H1 (cell line): ENCODE data around the gene NRTN. TPM values are rescaled to one million over a fixed set of nuclear protein-coding genes. Genes with fewer than 3 reads are reported as not detected.

ENCODE experiments used
- CEBPB ChIP-seq: IDR thresholded peaks from 2 replicates; pipeline ENCODE4 v1.6.1; 2012; ENCODE audit warnings: low read depth, low read length
- CHD7 ChIP-seq: fragments of 300-600 bp; sonication (generic); IDR thresholded peaks from 2 replicates; pipeline ENCODE4 v1.7.1; 2012; ENCODE audit warnings: low read length, moderate library complexity, mild to moderate bottlenecking, inconsistent platforms; ENCODE audit not compliant: insufficient replicate concordance
- CTBP2 ChIP-seq: IDR thresholded peaks from 2 replicates; pipeline ENCODE4 v1.7.0; 2011; ENCODE audit warnings: borderline replicate concordance, mild to moderate bottlenecking, moderate library complexity, mixed read lengths, low read length; ENCODE audit not compliant: insufficient read depth, insufficient read length
- E2F6 ChIP-seq: IDR thresholded peaks from 2 replicates; pipeline ENCODE4 v1.6.1; 2012; ENCODE audit warnings: inconsistent platforms
- EP300 ChIP-seq, 2 experiments: IDR thresholded peaks; 1 replicate in 1 of 2; 2 replicates in 1 of 2; pipeline ENCODE4 v1.6.1; 2011 to 2012; ENCODE audit warnings: low read depth in 2 of 2, low read length in 2 of 2, mild to moderate bottlenecking in 2 of 2, borderline replicate concordance in 1 of 2, inconsistent platforms in 1 of 2, moderate library complexity in 1 of 2
- EZH2 ChIP-seq: fragments of 200-600 bp; sonication (generic); IDR thresholded peaks from 2 replicates; pipeline ENCODE4 v1.7.1; 2012; ENCODE audit warnings: low read depth, mild to moderate bottlenecking, moderate library complexity, low read length, inconsistent platforms; ENCODE audit not compliant: severe bottlenecking
- HDAC6 ChIP-seq: IDR thresholded peaks from one replicate; pipeline ENCODE4 v1.7.1; 2012; ENCODE audit warnings: low read depth, mild to moderate bottlenecking, inconsistent platforms, low read length, moderate library complexity
- TAF1 ChIP-seq: IDR thresholded peaks from 2 replicates; pipeline ENCODE4 v1.6.1; 2011; ENCODE audit warnings: mild to moderate bottlenecking, low read depth, low read length
- polyA plus RNA-seq, 7 experiments: library from polyadenylated mRNA; depleted of rRNA in 3 of 7; stranded (reverse) in 5 of 7; unstranded in 2 of 7; fragments of >200 nt in 5 of 7; fragments of 200-250 nt in 2 of 7; gene quantifications; 1 replicate in 5 of 7; 2 replicates in 1 of 7; 4 replicates in 1 of 7; pipeline versions ENCODE4 v1.2.1 to v1.2.3, GENCODE V29; 2011 to 2013; ENCODE audit warnings: missing spikeins in 2 of 7, mixed read lengths in 2 of 7
- total RNA-seq: library from RNA; stranded (reverse); fragmentation: NEBNext Ultra II Directional; extraction: Animal tissue kit (Norgen Biotek cat#: 25700); gene quantifications from 2 replicates; pipeline ENCODE4 v1.2.1, GENCODE V29; 2021

The NRTN gene
- total and polyA plus RNA-seq, 2 of the 8 experiments (the other 6 are each of a cell fraction or from before 2014, with no cell fraction given), result 3.9 to 5.3 TPM

GRCh38 chr19:5790559-5791520 is 14.0 kb upstream of the NRTN start, which contains the start of gene DUS3L (continued):
- TF ChIP-seq CHD7 (no peak), EP300 (IDR thresholded peaks at IDR 0.05; ENCODE audit: borderline replicate concordance in 1 of 2, low read depth in 2 of 2, low read length in 2 of 2) (no peak), E2F6 (peak; percentile 86), EZH2 (no peak), TAF1 (peak; percentile 85), HDAC6 (no peak), CTBP2 (no peak), CEBPB (no peak)
